ENCODE measurements around the gene DNHD1. TPM values are rescaled to one million over a fixed set of nuclear protein-coding genes. Genes with fewer than 3 reads are reported as not detected.

DNHD1 gene
- total and polyA plus RNA-seq, 9 of the 15 experiments (the other 6 are each of a cell fraction or from before 2014, with no cell fraction given) = 0.82 to 9.7 (median 3.8) TPM

- TF ChIP-seq ZNF282 (CRISPR knock-in tag; IDR thresholded peaks at IDR 0.05) = no peak
- peak in 1 of 3 experiments; percentile 54; a peak in 1 of 6 replicates for TF ChIP-seq ZBTB11 (CRISPR knock-in tag; IDR thresholded peaks at IDR 0.05)
- TF ChIP-seq TEAD4 (IDR thresholded peaks at IDR 0.05; ENCODE audit: low read length) = peak; percentile 72
- no peak for TF ChIP-seq TEAD4 (CRISPR knock-in tag; IDR thresholded peaks at IDR 0.05; ENCODE audit: borderline replicate concordance)
- TF ChIP-seq MAZ (CRISPR knock-in tag; conservative IDR thresholded peaks at IDR 0.05 in 1 of 2, IDR thresholded peaks at IDR 0.05 in 1 of 2) = no peak; a peak in 1 of 4 replicates
- TF ChIP-seq, protein P1, sequence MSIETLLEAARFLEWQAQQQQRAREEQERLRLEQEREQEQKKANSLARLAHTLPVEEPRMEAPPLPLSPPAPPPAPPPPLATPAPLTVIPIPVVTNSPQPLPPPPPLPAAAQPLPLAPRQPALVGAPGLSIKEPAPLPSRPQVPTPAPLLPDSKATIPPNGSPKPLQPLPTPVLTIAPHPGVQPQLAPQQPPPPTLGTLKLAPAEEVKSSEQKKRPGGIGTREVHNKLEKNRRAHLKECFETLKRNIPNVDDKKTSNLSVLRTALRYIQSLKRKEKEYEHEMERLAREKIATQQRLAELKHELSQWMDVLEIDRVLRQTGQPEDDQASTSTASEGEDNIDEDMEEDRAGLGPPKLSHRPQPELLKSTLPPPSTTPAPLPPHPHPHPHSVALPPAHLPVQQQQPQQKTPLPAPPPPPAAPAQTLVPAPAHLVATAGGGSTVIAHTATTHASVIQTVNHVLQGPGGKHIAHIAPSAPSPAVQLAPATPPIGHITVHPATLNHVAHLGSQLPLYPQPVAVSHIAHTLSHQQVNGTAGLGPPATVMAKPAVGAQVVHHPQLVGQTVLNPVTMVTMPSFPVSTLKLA (conservative IDR thresholded peaks at IDR 0.05) = no peak; a peak in 1 of 4 replicates
- no peak for TF ChIP-seq AFF4 (CRISPR knock-in tag; IDR thresholded peaks at IDR 0.05)
- peak; percentile 60; the same call in 1 of the 2 replicates for TF ChIP-seq DPF2 (IDR thresholded peaks at IDR 0.05)
- TF ChIP-seq, protein P2, sequence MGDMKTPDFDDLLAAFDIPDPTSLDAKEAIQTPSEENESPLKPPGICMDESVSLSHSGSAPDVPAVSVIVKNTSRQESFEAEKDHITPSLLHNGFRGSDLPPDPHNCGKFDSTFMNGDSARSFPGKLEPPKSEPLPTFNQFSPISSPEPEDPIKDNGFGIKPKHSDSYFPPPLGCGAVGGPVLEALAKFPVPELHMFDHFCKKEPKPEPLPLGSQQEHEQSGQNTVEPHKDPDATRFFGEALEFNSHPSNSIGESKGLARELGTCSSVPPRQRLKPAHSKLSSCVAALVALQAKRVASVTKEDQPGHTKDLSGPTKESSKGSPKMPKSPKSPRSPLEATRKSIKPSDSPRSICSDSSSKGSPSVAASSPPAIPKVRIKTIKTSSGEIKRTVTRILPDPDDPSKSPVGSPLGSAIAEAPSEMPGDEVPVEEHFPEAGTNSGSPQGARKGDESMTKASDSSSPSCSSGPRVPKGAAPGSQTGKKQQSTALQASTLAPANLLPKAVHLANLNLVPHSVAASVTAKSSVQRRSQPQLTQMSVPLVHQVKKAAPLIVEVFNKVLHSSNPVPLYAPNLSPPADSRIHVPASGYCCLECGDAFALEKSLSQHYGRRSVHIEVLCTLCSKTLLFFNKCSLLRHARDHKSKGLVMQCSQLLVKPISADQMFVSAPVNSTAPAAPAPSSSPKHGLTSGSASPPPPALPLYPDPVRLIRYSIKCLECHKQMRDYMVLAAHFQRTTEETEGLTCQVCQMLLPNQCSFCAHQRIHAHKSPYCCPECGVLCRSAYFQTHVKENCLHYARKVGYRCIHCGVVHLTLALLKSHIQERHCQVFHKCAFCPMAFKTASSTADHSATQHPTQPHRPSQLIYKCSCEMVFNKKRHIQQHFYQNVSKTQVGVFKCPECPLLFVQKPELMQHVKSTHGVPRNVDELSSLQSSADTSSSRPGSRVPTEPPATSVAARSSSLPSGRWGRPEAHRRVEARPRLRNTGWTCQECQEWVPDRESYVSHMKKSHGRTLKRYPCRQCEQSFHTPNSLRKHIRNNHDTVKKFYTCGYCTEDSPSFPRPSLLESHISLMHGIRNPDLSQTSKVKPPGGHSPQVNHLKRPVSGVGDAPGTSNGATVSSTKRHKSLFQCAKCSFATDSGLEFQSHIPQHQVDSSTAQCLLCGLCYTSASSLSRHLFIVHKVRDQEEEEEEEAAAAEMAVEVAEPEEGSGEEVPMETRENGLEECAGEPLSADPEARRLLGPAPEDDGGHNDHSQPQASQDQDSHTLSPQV (IDR thresholded peaks at IDR 0.05) = peak; percentile 67; the same call in 1 of the 2 replicates
- TF ChIP-seq NCOA4 (IDR thresholded peaks at IDR 0.05; ENCODE audit: partially characterized antibody) = no peak
- TF ChIP-seq ZNF134 (CRISPR knock-in tag; conservative IDR thresholded peaks at IDR 0.05) = 0 out of 2 replicates have a peak, but pooled peaks have one; percentile 19
- TF ChIP-seq CHCHD3 (CRISPR knock-in tag; IDR thresholded peaks at IDR 0.05) = no peak
- TF ChIP-seq SNIP1 (IDR thresholded peaks at IDR 0.05; ENCODE audit: low read depth) = no peak
These were observed 109.5 kb downstream of the DNHD1 start (continued) for GRCh38 chr11:6606471-6607189.
